GM19240 (cell line): ENCODE measurements around the gene MOAP1.
"Not testable (repeated sequence)": the region's sequence is repeated elsewhere in the genome, so short reads cannot be mapped to it uniquely, and the experiment has no call there.

ENCODE experiments used
- DNase-seq: peaks from one replicate; pipeline ENCODE4 v3.0.0; 2011; ENCODE audit warnings: low spot score; ENCODE audit not compliant: insufficient read length

Gene MOAP1

GRCh38 chr14:93186466-93186865 is 1.8 kb upstream of the MOAP1 start:
- no peak for DNase-seq

- no peak for DNase-seq
Observed at GRCh38 chr14:93185349-93185720, 638 bp upstream of the MOAP1 start.

GRCh38 chr14:93183596-93184317 is 940 bp downstream of the MOAP1 start:
- DNase-seq, result no peak

- DNase-seq, result no peak
Observed at GRCh38 chr14:93175492-93175891, 9.2 kb downstream of the MOAP1 start.

- DNase-seq, result not testable (repeated sequence)
Observed at GRCh38 chr14:93174731-93175130, 10.0 kb downstream of the MOAP1 start.

- no peak for DNase-seq
Observed at GRCh38 chr14:93173943-93174395, 10.7 kb downstream of the MOAP1 start.

GRCh38 chr14:93171376-93171775 is 13.3 kb downstream of the MOAP1 start:
- no peak for DNase-seq

- not testable (repeated sequence) for DNase-seq
Observed at GRCh38 chr14:93170141-93170540, 14.6 kb downstream of the MOAP1 start.

GRCh38 chr14:93169619-93170018 is 15.1 kb downstream of the MOAP1 start:
- DNase-seq, result not testable (repeated sequence)

GRCh38 chr14:93168610-93169009 is 16.1 kb downstream of the MOAP1 start:
- DNase-seq, result not testable (repeated sequence)

- not testable (repeated sequence) for DNase-seq
Observed at GRCh38 chr14:93165271-93166265, 19.1 kb downstream of the MOAP1 start.

GRCh38 chr14:93163564-93163963 is 21.1 kb downstream of the MOAP1 start:
- no peak for DNase-seq

GRCh38 chr14:93161411-93161940 is 23.2 kb downstream of the MOAP1 start:
- DNase-seq, result no peak

- no peak for DNase-seq
Observed at GRCh38 chr14:93160353-93160801, 24.3 kb downstream of the MOAP1 start.

- not testable (repeated sequence) for DNase-seq
Observed at GRCh38 chr14:93159625-93160352, 24.9 kb downstream of the MOAP1 start.

GRCh38 chr14:93158349-93158748 is 26.3 kb downstream of the MOAP1 start:
- DNase-seq, result not testable (repeated sequence)

- no peak for DNase-seq
Observed at GRCh38 chr14:93156693-93157369, 27.9 kb downstream of the MOAP1 start.

GRCh38 chr14:93155667-93156066 is 29.0 kb downstream of the MOAP1 start:
- no peak for DNase-seq

GRCh38 chr14:93153121-93153520 is 31.6 kb downstream of the MOAP1 start:
- no peak for DNase-seq
